Measurements from ENCODE around the gene LCMT1.
A peak's percentile ranks its signal among the peaks of the same experiment; 100 is the strongest.
"Not testable (repeated sequence)": the region's sequence is repeated elsewhere in the genome, so short reads cannot be mapped to it uniquely, and the experiment has no call there.

The LCMT1 gene

DNA sequence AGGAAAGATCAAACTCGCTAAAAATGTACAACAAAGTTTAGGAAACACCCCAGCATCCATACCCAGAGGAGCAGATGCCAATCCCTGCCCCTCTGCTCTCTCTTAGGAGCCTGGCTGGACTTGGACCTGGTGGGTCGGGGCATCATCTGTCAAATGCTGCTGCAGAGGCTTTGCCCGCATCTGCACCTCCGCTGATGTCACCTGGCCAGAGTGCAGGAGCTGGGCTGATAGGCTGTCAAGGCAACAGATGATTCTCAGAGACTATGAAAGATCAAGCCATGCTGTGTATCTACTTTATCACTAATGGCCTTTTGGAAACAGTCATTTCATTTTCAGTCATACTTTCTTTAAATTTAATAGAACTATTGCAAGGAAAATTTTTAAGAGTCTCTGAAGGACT lies 15.9 kb upstream of the LCMT1 start:
- DNase-seq (ENCODE audit: low spot score): no peak

DNA sequence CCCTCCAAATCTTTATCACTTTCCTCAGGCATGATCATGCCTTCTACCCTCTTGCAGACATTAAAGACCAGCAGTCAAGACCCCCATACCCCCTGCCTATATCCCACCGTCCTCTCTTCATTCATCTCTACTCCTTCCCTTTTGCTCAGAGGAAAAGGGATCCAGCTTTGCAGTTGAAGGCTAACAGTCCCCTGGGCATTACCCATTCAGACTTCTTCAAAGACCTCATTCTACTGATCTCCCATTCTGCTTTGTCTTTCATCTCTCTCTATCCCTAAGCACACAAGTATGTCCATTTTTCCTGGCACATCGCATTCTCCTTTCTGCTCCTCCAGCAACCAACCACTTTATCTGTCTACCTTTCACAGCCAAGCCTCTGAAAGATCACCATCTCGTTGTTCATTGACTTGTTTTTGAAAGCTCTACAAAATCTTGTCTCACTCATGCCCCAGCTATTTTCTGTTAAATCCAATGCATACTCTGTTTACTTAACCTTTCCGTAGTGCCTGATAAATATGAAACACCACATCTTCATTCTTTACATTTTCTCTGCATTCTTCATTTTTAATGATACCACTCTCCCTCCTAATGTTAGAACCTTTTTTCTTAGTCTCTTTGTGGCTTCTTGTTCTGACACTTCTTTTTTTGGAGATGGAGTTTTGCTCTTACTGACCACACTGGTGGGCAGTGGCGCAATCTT lies 14.1 kb upstream of the LCMT1 start:
- no peak for DNase-seq (ENCODE audit: low spot score)

DNA sequence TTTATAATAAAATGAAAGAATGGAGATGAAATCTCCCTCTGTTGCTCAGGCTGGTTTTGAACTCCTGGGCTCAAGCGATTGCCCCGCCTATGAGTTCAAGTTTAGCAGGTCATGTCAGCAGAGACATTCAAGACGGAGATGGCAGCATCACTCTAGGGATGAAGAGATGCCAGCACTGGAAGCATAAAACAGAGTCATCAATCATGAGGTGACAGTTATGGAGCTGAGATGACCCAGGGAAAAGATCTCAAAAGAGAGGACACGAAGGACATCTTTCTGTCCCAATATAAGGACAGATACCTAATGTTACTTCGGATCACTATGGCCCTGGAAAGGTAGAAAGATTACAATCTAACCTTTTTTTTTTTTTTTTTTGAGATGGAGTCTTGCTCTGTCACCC lies 11.0 kb upstream of the LCMT1 start:
- DNase-seq (ENCODE audit: low spot score): no peak

DNA sequence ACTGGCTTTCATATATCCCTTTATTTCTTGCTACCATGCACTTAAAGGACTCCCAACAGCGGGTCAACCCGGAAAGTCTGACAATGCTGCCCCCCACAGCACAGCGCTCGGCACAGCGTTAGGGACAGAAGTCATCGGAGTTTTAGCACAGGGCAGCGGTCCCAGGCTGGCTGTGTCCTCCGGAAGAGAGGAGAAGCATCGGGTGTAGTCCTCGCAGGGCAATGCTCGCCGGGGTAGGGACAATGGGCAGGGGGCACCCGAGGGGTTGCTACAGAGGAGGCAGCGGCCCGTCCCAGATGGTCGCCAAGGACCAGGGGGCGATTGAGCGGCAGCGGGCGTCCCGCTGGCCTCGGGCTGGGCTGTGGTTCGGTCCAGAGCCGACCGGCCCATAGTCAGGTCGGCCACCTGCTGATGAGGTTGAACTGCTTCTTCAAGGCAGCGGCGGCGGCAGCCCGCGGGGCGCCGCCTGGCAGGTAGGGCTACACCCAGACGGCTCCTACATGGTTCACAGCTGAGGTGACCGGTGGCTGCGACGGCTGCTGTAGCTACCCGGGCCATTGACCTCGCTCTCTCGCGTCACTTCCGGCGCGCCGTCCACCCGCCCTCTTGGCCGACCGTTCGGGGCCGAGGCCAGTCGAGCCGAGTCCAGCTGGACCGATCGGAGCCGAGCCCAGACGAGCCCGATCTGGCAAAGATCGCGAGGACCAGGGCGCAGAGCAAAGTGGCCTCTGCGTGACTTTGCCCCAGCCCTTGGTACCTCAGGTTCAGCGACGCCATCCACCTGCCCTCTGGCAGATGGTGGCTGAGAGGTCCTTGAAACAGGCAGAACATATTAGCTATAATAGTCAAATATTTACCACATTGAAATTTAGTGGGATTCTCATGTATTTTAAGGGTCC lies 4.7 kb upstream of the LCMT1 start:
- peak; percentile 83 for DNase-seq (ENCODE audit: low spot score)

DNA sequence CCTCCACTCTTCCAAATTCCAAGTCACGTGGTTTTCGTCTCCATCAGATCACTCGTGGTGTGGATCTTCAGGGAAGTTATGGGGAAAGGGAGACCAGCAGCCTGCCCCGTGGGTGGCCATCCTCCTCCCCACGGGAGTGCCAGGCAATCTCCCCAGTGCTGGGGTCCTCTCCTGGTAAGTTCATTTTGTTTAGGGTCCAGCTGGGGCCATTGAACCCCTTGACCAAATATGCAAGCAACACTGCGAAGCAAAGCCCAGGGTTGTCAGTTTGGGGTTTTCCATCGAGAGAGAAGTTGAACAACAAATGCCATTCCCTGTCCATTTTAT lies 4.1 kb upstream of the LCMT1 start:
- no peak for DNase-seq (ENCODE audit: low spot score)

DNA sequence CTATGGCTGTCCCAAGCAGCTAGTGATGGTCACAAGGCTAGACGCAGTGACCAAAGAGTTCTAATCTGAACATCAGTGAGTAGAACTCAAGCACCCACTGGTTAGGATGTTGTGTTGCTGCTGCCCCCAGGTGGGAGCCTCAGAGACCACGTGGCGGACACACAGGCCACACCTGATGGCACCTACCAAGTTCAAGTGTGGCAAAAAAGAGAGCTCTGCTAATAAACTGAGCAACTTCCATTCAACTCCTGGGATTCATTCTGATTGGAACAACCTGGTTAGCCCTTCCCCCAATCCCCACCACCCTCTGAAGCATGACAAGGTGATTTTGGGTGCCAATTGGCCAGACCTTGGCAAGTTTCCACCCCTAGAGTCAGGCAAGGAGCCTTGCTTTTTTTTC lies 3.5 kb upstream of the LCMT1 start:
- peak; percentile 35 for DNase-seq (ENCODE audit: low spot score)

DNA sequence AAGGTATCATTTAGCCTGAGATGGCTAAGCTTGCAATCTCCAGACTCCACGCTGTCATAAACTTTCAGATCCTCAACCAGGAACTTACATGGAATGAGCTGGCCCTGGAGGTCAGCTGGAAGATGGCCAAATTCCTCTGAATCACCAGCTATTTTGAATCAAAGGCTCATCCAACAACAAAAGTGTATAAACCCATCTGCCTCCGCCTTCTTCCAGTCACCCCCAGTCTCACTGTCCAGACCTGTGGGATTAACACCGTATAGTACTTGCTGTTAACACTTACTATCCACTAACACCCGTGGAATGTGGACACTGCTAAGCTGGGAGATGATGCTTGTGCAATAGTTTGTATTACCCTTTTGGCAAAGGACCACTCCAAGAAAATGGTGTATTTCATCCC lies 1.9 kb upstream of the LCMT1 start:
- DNase-seq (ENCODE audit: low spot score): peak; percentile 57

DNA sequence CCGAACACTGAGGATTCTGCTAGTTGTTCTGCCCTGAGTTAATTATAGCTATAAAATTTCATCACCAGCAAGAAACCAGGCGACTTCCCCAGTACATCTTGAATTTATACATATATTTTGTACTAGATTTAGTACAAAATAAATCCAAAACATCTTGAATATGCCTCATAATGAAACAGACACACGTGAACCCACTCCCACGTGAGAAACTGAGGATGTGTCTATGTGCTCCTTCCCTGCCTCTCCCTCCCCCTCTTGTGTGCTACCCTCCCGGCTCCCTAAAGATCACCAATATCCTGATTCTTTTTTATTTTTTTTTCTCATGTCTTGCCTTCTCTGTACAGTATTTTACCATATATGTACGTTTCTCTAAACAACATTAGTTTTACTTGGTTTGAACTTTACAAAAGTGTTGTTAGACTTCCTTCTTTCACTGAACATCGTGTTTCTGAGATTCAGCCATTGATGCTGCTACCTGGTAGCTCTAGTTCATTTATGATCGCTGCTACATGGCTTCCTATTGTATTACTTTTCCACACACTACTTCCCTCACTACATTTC lies 1.1 kb upstream of the LCMT1 start:
- DNase-seq (ENCODE audit: low spot score): no peak

DNA sequence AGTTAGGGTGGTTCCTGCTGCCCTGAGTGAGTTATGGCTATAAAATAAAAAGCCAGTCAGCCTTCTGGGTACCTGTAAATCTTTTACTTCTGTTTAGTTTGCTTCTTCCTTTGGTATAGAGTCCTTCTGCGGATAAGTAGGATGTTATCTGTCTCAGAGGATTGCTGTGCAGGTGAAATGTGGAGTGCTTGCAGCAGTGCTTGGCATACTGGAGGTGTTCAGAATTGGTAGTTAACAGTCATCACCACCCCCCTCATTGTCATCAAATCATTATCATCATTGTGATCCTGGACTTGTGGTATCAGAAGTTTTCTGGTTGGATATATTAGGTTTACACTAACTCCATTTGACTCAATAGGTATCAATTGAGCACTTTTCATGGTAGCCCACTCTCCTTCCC lies 2.6 kb downstream of the LCMT1 start:
- no peak for DNase-seq (ENCODE audit: low spot score)

DNA sequence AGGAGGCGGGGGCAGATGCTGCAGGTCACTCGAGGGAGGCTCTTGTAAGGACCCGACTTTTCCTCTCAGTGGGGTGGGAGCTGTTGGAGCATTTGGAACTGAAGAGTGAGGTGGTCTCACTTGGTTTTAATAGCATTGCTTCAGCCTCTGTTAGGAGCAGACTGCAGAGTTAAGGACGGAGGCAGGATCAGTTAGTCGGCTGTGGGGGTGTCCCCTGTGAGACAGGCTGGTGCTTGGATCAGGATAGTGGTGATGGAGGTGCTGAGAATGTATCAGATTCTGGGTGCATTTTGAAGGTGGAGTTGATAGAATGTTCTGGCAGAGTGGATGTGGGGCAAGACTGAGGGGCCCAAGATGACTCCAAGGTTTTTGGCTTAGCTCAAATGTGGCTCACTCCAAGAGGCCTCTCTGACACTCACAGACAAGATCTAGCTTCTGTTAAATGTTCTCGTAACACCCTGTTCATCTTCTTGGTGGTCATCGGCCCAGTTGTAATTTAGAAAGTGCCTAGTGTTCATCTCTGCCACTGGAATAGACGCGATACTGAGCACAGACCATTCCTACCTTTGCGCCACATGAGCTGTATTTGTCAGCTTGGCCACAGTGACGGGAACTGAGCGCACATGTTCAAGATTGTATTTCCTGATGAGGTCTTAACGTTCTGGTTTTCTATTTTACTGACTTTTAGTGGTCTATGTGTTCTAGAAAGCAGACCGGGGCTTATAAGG lies 7.5 kb downstream of the LCMT1 start:
- DNase-seq (ENCODE audit: low spot score): no peak

DNA sequence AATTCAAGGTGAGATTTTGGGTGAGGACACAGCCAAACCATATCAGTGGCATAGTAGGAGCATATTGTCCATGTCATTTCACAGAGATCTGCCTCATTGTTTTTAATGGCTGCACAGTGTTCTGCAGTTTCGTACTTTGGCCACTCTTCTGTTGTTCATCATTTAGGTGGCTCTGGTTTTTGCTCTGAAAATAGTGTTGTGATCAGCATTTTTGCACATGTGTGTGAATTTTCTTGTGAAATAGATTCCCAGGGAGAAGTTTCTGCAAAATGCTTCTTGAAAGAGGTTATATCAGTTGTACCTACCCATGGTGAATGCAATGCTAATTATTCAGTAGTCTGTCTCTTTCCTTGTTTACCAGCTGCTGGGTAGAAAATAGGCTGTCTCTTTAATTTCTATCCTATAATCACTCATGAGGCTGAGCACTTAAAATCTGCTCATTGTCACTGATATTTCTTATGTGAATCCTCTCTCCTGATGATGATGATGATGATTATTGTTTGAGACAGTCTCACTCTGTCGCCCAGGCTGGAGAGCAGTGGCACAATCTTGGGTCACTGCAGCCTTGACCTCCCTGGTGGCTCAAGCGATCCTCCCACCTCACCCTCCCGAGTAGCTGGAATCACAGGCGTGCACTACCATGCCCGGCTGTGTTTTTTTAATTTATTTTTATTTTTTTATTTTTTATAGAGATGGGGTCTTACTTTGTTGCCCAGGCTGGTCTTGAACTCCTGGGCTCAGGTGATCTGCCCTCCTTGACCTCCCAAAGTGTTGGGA lies 10.5 kb downstream of the LCMT1 start:
- no peak for DNase-seq (ENCODE audit: low spot score)

DNA sequence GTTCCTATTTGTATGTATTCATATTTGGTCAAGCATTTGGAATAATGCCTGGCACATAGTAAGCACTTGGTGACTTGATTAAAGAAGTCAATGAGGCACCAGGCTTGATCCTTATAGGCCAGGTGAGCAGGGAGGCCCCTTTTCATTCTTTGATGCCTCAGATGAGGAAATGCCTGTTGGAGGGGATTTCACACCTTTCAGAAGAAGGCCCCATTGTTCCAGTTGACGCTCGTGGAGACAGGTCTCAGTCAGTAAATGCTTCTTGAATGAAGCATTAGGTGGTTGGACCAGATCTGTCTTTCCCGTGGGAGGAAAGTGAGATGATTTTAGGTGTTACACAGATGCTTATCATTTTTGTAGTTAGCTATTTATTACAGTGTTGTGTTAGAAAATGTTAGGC lies 13.0 kb downstream of the LCMT1 start:
- no peak for DNase-seq (ENCODE audit: low spot score)

DNA sequence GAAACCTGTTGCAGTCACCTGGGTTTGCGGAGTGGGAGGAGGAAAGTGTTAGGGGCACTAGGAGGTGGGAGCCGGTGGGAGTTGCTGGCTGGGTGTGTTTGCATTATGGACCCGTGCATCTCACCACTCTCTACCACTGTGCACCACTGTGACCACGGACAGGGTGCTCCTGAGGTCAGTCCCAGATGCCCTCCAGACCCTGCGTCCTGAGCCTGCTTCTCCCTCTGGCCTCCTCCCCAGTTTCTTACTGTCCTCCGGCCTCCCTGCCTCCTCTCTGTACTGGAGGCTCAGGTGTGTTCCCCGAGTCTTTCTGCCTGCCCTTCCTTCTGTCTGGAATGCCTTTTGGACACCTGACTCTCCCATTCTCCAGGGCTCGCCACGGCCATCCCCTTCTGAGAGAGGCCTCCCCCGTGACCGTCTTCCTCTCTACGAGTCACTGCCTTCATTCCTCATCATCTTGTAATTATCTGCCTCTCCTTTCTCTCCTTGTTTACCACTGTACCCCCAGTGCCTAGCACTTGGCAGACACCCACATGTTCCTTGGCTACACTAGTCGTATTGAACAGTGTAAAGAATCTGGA lies 14.6 kb downstream of the LCMT1 start:
- not testable (repeated sequence) for DNase-seq (ENCODE audit: low spot score)

DNA sequence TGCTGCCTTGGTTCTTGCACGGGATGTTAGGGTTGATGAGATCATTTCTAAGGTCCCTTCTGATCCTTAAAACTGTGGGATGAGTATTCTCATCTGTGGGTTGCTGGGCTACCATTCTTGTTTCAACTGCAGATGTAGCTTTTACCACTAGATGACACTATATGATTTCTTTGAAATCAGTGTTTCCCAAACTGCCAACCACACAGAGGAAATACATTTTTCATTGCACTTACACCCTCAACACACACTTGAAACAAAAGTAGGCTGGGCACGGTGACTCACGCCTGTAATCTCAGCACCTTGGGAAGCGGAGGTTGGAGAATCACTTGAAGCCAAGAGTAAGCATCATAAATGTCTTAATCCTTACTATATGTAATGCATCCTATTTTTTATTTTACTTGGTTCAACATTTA lies 15.3 kb downstream of the LCMT1 start:
- DNase-seq (ENCODE audit: low spot score): peak; percentile 79

DNA sequence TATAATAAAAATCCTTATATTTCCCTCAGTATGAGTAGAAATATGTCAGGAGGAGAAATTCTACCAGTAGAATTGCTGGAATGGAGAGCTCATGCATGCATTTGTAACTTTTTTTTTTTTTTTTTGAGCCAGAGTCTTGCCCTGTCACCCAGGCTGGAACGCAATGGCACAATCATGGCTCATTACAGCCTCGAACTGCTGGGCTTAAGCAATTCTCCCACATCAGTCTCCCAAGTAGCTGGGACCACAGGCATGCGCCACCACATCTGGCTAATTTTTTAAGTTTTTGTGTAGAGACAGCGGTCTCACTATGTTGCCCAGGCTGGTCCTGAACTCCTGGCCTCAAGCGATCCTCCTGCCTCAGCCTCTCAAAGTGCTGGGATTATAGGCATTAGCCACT lies 21.2 kb downstream of the LCMT1 start:
- DNase-seq (ENCODE audit: low spot score): not testable (repeated sequence)

DNA sequence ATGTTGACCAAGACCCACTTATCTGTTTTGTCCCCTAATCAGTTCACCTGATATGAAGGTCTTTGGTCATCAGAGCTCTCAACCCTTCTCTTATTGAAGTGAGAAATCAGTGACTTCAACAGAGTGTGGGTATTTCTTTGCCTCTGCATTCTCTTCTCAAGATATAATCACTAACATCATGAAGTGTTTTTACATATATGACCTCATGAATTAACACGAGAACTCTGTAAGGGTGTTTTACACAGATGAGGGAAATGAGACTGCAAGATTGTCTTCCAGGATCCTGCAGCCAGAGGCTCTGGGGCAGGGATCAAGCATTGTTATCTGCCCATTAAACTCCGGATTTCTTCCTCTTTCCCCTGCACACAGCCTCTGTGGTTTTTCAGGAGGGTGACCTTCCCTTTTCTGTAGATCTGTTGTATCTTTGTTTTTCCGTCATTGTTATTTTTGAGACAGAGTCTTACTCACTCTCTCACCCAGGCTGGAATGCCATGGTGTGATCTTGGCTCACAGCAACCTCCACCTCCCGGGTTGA lies 22.7 kb downstream of the LCMT1 start:
- no peak for DNase-seq (ENCODE audit: low spot score)

DNA sequence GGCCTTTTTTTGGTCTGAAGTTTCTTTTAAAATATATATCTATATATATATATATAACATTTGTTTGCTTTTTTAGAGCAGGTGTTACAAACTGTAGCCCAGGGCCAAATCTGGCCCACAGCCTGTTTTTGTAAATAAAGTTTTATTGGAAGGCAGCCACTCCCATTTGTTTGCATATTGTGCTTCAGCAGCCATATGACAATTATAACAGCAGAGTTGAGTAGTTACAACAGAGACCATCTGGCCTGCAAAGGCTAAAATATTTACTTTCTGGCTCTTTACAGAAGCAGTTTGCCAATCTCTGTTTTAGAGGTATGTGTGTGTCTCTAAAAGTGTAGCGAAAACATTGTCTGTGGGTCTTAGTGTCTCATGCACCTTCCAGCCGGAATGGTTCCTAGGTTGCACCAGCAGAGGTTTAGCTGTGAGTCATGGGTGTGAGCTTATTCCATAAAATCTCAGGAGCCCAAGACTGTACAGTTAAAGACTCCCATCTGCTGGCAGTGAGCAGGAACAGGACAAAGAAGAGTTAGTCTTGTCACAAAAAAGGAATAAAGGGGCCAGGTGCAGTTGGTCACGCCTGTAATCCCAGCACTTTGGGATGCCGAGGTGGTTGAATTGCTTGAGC lies 23.8 kb downstream of the LCMT1 start:
- DNase-seq (ENCODE audit: low spot score): no peak

DNA sequence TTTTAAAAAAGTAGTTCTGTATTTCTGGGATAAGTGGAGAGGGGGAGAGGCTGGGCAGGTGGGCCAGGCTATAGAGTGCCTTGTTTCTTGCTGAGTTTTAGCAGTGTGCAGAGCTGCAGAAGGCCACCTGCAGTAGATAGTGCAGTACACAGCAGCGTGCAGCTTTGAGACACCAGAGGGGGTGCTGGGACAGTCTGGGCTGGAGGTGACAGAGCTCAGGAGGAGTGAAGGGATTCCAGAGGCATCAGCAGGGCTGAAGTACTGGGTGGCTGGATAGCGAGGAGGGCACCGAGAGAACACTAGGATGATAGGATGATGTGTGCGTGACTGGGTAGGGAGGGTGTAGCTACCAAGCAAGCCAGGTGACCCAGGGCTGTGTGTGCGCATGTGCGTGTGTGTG lies 26.6 kb downstream of the LCMT1 start:
- no peak for DNase-seq (ENCODE audit: low spot score)

DNA sequence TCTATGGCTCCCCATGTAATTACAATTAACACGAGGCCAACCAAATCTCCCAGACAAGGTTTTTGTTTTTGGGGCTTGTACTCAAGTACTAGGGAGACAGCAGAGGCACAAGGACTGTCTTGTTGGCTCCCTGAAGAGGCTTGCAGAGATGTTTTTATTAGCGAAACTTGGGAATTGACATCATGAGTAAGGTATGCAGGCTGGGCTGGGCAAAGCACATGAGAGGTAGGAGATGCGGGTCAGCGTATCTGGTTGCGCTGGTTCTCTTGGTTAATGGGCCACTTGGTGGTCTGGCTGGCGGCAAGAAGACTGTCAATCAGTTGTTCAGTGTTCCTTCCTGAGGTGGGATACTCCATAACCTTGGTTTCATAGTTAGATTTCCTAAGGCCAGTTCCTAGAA lies 28.9 kb downstream of the LCMT1 start:
- DNase-seq (ENCODE audit: low spot score): no peak

DNA sequence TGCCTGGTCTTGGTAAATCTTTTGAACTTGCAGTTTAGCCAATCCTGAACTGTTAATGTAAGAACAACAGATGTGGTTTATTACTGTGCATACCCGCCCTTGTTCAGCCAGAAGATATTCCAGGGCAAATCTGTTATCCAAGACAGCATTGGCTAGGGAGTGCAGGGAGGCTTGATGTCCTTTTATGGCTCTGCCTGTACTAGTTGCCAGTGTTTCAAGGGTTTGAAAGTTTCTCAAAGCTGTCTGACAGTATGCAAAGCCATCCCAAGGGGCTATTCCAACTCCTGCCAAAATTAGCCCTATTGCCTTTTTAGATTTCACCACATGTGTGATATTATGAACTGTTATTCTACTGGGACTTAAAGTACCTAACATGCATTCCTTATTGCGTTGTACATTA lies 30.1 kb downstream of the LCMT1 start:
- DNase-seq (ENCODE audit: low spot score): no peak

DNA sequence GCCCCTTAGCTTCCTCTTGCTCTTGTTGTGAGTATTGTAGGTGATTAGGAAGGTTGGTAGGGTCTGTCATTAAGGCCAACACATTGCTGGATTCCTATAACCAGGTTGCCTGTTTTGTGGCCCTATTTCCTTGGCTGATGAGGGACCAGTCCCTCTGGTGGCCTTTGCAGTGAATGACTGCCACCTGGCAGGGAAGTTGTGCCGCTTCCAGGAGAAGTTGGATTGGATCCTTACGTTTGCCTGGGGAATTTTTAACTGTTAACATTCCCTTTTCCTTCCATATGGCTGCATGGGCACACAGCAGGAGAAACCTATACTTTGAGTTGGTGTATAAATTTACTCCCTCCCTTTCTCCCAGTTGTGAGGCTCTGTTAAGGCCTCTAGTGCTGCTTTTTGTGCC lies 32.4 kb downstream of the LCMT1 start:
- no peak for DNase-seq (ENCODE audit: low spot score)
